Activated naive CD8-positive, alpha-beta T cell treated with anti-CD3 and anti-CD28 coated beads, Interleukin-2, amount 50 U/mL, for 16 hours (primary cell): ENCODE measurements around the gene PLEKHO1.

Source experiments
- DNase-seq: peaks from one replicate; pipeline ENCODE4 v3.0.0-alpha.2; 2020; ENCODE audit warnings: low read depth, low spot score

PLEKHO1 gene

GRCh38 chr1:150150133-150151021, 661 bp downstream of the PLEKHO1 start:
- no peak for DNase-seq

- DNase-seq: no peak
Observed at GRCh38 chr1:150151291-150152181, 1.8 kb downstream of the PLEKHO1 start.

DNA sequence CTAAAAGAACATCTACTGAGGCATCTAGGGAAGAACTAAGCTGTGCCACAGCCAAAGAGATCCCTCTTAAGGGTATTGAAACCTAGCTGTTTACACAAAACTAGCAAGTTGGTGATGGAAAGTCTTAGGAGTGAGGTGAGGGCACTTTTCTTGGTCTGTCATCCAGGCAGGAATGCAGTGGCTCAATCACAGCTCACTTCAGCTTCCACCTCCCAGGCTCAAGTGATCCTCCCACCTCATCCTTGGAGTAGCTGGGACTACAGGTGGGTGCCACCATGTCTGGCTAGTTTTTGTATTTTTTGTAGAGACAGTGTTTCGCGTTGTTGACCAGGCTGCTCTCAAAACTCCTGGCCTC, 2.4 kb downstream of the PLEKHO1 start:
- no peak for DNase-seq

GRCh38 chr1:150152772-150153456, 3.2 kb downstream of the PLEKHO1 start:
- no peak for DNase-seq

- DNase-seq: no peak
Observed at GRCh38 chr1:150154143-150154542, 4.4 kb downstream of the PLEKHO1 start.

- no peak for DNase-seq
Observed at GRCh38 chr1:150155413-150156071, 5.8 kb downstream of the PLEKHO1 start.

- no peak for DNase-seq
Observed at GRCh38 chr1:150156868-150157603, 7.3 kb downstream of the PLEKHO1 start.

- no peak for DNase-seq
Observed at GRCh38 chr1:150159550-150159949, 9.8 kb downstream of the PLEKHO1 start.

GRCh38 chr1:150160964-150161621, 11.4 kb downstream of the PLEKHO1 start:
- DNase-seq: no peak

DNA sequence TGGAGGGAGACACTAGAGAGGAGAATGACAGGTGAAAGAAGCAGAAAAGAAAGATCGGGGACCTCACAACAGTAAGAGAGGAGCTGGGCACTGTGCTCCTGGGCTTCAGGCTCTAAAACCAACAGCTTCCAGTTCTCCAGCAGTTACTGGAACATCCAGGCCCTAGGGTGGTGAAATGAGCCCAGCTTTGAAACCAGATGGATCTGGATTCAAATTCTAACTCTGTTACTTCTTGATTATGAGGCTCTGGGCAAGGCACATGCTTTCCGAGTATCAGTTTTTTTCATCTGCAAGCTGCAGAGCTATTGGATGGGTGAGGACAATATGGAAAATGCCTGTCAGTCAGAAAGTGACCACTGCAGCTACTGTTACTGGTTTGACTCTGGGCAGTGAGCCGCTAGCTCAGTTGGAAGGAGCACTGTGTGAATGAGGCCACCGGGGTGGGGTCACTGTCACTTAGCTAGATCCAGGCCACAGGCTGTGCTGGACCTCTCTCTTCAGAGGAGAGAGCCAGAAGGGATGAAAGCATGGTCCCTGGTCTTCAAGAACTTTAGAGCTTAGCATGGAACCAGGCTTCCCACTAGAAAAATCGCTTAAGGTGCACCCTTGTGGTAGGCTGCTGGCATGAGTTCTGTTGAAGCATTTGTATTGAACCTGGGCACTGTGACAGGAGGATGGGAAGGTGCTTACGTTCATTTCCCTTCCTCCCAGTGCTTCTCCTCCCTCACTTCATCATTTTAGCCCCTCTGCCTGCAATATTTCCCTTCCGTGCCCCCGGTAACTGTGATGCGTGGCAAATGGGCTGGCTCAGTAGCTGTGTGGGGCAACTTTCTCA, 12.2 kb downstream of the PLEKHO1 start:
- DNase-seq: no peak

DNA sequence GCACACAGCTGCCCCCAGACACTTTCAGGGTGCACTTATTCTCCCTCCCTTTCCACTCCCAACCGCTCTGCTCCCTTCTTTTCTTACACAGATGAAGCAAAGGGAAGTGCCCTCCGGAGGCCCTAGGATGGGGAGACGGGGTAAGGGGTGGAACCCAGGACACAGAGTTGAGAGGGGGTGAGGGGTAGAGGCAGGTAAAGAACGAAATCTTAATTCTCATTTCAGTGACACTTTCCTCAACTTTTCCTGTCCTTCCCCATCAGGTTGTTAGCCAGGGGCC, 12.8 kb downstream of the PLEKHO1 start:
- no peak for DNase-seq

DNA sequence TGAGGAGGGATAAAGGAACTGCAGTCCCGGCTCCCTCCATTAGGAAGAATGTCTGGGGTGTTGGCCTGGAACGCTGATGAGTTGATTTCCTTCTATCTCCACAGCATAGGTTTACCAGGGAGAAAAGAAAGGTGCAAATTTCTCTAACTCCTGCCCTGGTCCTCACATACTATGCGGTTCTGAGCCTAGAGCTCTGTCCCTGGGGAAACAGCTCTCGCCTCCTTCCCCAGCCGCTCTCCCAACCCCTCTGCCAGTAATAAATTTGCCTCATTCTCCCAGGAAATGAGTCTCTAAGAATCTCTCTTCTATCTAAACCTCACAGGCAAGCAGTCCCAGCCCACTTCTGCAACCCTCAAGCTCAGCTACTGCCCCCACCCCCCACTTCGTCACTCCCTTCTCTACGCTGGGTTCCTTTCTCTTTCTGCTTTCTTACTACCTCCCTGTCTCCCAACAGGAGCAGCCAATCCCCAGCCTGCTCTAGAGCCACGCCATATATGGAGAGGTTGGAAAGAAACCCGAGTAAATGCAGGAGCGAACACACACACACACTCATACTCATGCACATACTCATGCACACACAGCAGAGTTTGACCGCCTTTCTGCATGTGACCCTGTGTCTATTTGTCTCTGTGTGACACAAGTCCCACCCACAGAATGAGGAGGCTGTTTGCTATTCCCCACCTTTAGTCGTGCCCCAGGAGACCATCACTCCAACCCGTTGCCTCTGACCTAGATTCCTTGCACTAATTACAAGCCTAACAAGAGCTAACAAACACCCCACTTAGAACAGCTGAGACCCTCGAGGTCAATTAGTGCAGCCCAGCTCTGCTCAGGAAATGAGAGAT, 13.4 kb downstream of the PLEKHO1 start:
- no peak for DNase-seq

DNA sequence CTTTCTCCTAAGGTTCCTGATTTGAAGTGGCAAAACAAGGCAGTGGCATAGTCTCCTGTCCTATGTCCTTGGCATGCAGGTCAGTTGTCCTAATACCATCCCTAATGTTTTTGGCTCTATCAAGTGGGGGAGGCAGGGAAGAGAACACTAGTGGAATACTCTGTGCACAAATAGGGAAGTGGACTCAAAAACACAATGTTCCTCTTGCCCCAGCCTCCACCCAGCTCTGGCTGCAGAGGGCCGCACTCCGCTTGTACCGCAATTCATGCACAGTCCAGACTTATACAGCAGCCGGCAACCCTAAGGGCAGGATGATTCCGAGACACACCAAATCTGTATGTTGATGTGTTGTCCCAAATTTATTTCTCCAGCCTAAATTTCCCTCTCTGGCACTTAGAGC, 14.5 kb downstream of the PLEKHO1 start:
- DNase-seq: no peak

- no peak for DNase-seq
Observed at GRCh38 chr1:150164779-150165178, 15.1 kb downstream of the PLEKHO1 start.

DNA sequence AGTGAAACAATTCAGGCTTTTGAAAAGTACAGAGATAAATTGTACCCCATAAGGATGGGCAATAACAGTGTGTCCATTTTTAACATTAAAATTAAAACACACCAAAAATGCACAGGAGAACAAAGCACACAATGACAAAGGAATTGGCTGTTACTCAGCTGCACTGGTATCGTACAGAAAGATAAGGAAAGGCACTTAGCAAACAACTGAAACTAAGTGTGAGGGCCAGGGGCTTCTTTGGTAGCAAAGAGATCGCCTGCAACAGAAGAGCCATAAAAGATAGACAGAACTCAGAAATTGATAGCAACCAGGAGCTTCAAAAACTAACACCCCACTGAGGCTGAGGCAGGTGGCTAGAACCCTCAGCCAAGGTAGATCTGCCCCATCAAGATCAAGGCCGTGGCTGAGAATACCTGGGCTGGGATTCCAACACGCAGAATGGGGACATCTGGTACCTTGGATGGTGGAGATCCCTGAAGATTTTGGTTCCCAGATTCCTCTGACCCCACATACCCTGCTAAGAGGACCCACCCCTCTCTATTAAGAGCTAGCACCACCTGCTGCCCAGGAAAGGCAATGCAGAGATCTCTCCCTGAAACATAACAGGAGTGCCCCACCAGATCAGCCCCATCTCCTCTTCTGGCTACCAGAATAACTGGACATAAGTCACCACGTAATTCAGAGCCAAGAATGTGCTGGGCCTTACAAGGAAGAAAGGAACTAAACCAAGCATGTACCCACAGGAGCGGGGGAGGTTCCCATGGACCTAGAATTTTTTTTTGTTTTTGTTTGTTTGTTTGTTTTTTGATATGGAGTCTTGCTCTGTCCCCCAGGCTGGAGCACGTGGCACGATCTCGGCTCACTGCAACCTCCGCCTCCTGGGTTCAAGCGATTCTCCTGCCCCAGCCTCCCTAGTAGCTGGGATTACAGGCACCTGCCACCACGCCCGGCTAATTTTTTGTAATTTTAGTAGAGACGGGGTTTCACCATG, 16.2 kb downstream of the PLEKHO1 start:
- DNase-seq: no peak

DNA sequence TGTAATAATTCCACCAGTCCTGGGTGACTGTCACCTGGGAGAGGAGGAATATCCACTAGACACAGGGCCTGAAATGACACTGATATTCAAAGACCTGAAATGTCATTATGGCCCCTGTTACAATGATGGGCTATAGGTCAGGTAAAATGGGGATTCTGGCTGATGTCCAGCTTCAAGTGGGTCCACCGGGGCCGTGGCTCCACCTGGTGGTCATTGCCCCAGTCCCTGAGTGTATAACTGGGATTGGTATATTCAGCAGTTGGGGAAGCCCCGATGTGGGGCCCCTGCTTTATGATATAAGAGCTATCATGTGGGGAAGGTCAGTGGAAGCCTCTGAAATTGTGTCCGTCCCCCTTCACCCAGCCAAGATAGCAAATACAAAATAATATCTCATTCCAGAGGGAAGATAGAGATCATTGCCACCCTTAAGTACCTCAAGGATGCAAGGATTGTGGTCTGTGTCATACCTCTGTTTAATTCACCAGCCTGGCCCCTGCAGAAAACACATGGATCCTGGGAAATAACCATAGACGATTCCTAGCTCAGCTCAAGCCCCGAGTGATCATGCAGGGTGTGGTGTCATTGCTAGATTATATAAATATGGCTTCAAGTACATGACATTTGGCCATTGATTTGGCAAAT, 19.4 kb downstream of the PLEKHO1 start:
- DNase-seq: no peak

GRCh38 chr1:150171801-150172200, 22.1 kb downstream of the PLEKHO1 start:
- no peak for DNase-seq
